DOHH2 (cell line): ENCODE measurements around the gene CRYM.

Source experiments
- H3F3A ChIP-seq: fragments of 200-600 bp; sonication (generic), shearing (Covaris generic); 2 replicates; pipeline ENCODE4 v1.6.0; 2016; ENCODE audit warnings: antibody characterized with exemption, mild to moderate bottlenecking; ENCODE audit not compliant: control insufficient read depth, insufficient read depth
- H3K27ac ChIP-seq: fragments of 200-600 bp; sonication (generic); 2 replicates; pipeline ENCODE4 v1.5.1; 2014; ENCODE audit warnings: low read depth, mild to moderate bottlenecking, low read length, moderate library complexity
- H3K27me3 ChIP-seq: fragments of 200-600 bp; sonication (generic); 2 replicates; pipeline ENCODE4 v1.6.1; 2014; ENCODE audit warnings: mild to moderate bottlenecking, low read length, mixed read lengths; ENCODE audit not compliant: control insufficient read depth
- H3K36me3 ChIP-seq: fragments of 200-600 bp; sonication (generic); 2 replicates; pipeline ENCODE4 v1.6.1; 2014; ENCODE audit warnings: mild to moderate bottlenecking, low read length, moderate library complexity, mixed read lengths; ENCODE audit not compliant: control insufficient read depth
- H3K4me1 ChIP-seq: fragments of 200-600 bp; sonication (generic); 2 replicates; pipeline ENCODE4 v1.6.1; 2014; ENCODE audit warnings: mild to moderate bottlenecking, low read length, mixed read lengths; ENCODE audit not compliant: control insufficient read depth
- H3K4me2 ChIP-seq: fragments of 200-600 bp; sonication (generic); 2 replicates; pipeline ENCODE4 v1.6.0; 2014; ENCODE audit warnings: mild to moderate bottlenecking, low read length, moderate library complexity
- H3K4me3 ChIP-seq: fragments of 200-600 bp; sonication (generic); 2 replicates; pipeline ENCODE4 v1.5.1; 2014; ENCODE audit warnings: mild to moderate bottlenecking, low read length, mixed read lengths
- H3K79me2 ChIP-seq: fragments of 200-600 bp; sonication (generic); 2 replicates; pipeline ENCODE4 v1.6.1; 2014; ENCODE audit warnings: mild to moderate bottlenecking, low read length, mixed read lengths; ENCODE audit not compliant: control insufficient read depth
- H3K9me2 ChIP-seq: fragments of 200-600 bp; sonication (generic); replicated peaks from 2 replicates; pipeline ENCODE4 v1.6.1; 2014; ENCODE audit warnings: mild to moderate bottlenecking, low read length, mixed read lengths; ENCODE audit not compliant: control insufficient read depth
- H3K9me3 ChIP-seq: fragments of 200-600 bp; sonication (generic); 2 replicates; pipeline ENCODE4 v1.6.1; 2014; ENCODE audit warnings: antibody characterized with exemption, low read length, mixed read lengths; ENCODE audit not compliant: control insufficient read depth, insufficient read depth
- H4K20me1 ChIP-seq: fragments of 200-600 bp; sonication (generic); 2 replicates; pipeline ENCODE4 v1.6.0; 2014; ENCODE audit warnings: low read depth, mild to moderate bottlenecking, antibody characterized with exemption, low read length, moderate library complexity; ENCODE audit not compliant: control insufficient read depth, insufficient read depth
- CTCF ChIP-seq: fragments of 200-600 bp; sonication (generic); IDR thresholded peaks from one replicate; pipeline ENCODE4 v1.5.1; 2014; ENCODE audit warnings: antibody characterized with exemption, mild to moderate bottlenecking, low read depth, low read length; ENCODE audit not compliant: poor library complexity, severe bottlenecking
- EZH2phosphoT487 ChIP-seq: fragments of 200-600 bp; sonication (generic); IDR thresholded peaks from 2 replicates; pipeline ENCODE4 v1.6.1; 2017; ENCODE audit warnings: borderline replicate concordance, mild to moderate bottlenecking, antibody characterized with exemption, low read length, moderate library complexity, mixed read lengths

The CRYM gene

GRCh38 chr16:21284414-21284813 is 6.3 kb upstream of the CRYM start:
- H3K27me3 ChIP-seq, result peaks cover 29% of the 10 kb centered on the region
- no peak overlapping the region for H3K4me3 ChIP-seq
- H4K20me1 ChIP-seq, result no peaks in the 10 kb centered on the region
- peaks cover 5% of the 10 kb centered on the region for H3K9me3 ChIP-seq
- no peaks in the 10 kb centered on the region for H3K4me1 ChIP-seq
- H3K27ac ChIP-seq, result no peak overlapping the region
- H3K9me2 ChIP-seq, result no peaks in the 10 kb centered on the region
- no peak for TF ChIP-seq EZH2phosphoT487
- TF ChIP-seq CTCF, result no peak
- H3K4me2 ChIP-seq, result no peak overlapping the region
- no peaks in the 10 kb centered on the region for H3K79me2 ChIP-seq
- H3F3A ChIP-seq, result no peaks in the 10 kb centered on the region
- no peaks in the 10 kb centered on the region for H3K36me3 ChIP-seq

GRCh38 chr16:21283521-21284289 is 5.6 kb upstream of the CRYM start:
- H3K27me3 ChIP-seq, result peaks cover 36% of the 10 kb centered on the region
- no peaks in the 10 kb centered on the region for H3K4me1 ChIP-seq
- H3K4me3 ChIP-seq, result no peak overlapping the region
- H3K27ac ChIP-seq, result no peak overlapping the region
- H3K4me2 ChIP-seq, result no peak overlapping the region
- H3F3A ChIP-seq, result no peaks in the 10 kb centered on the region
- no peaks in the 10 kb centered on the region for H4K20me1 ChIP-seq
- peaks cover 5% of the 10 kb centered on the region for H3K9me3 ChIP-seq
- no peaks in the 10 kb centered on the region for H3K9me2 ChIP-seq
- no peaks in the 10 kb centered on the region for H3K79me2 ChIP-seq
- TF ChIP-seq CTCF (no peak), EZH2phosphoT487 (no peak)
- H3K36me3 ChIP-seq, result no peaks in the 10 kb centered on the region

GRCh38 chr16:21281698-21282389 is 3.8 kb upstream of the CRYM start:
- no peak overlapping the region for H3K4me3 ChIP-seq

More at GRCh38 chr16:21281698-21282389, 3.8 kb upstream of the CRYM start:
- no peak overlapping the region for H3K27ac ChIP-seq
- H3K79me2 ChIP-seq, result no peaks in the 10 kb centered on the region
- no peak overlapping the region for H3K4me2 ChIP-seq
- no peaks in the 10 kb centered on the region for H3K36me3 ChIP-seq
- H3K27me3 ChIP-seq, result peaks cover 54% of the 10 kb centered on the region
- no peaks in the 10 kb centered on the region for H4K20me1 ChIP-seq
- TF ChIP-seq CTCF, result no peak
- no peak for TF ChIP-seq EZH2phosphoT487
- H3K9me3 ChIP-seq, result peaks cover 5% of the 10 kb centered on the region
- H3K4me1 ChIP-seq, result peaks cover 6% of the 10 kb centered on the region; the same call in 1 of the 2 replicates
- H3F3A ChIP-seq, result no peaks in the 10 kb centered on the region
- no peaks in the 10 kb centered on the region for H3K9me2 ChIP-seq
